GM23338 (cell line): ENCODE results near the gene CACNA2D3. TPM values are rescaled to one million over a fixed set of nuclear protein-coding genes. Genes with fewer than 3 reads are reported as not detected.

Experiments
- ATAC-seq: fragments of 200-7000 bp; cut with Tn5 transposase; 3 replicates; pipeline ENCODE4 v1.9.1; 2020
- DNase-seq: peaks from one replicate; pipeline ENCODE4 v3.0.0-alpha.2; 2015; ENCODE audit warnings: low spot score
- H2AFZ ChIP-seq: fragments of 200-600 bp; sonication (generic); 2 replicates; pipeline ENCODE4 v1.8.0; 2016; ENCODE audit warnings: antibody characterized with exemption, mild to moderate bottlenecking, moderate library complexity
- H3F3A ChIP-seq: fragments of 200-600 bp; sonication (generic); replicated peaks from 2 replicates; pipeline ENCODE4 v1.8.0; 2017; ENCODE audit warnings: antibody characterized with exemption, mixed run types, low read depth
- H3K27ac ChIP-seq: fragments of 200-600 bp; sonication (generic); 2 replicates; pipeline ENCODE4 v1.6.1; 2016; ENCODE audit warnings: low read depth
- H3K27me3 ChIP-seq: fragments of 200-600 bp; sonication (generic); 2 replicates; pipeline ENCODE4 v1.8.0; 2016; ENCODE audit warnings: mild to moderate bottlenecking, mixed run types, moderate library complexity; ENCODE audit not compliant: insufficient read depth
- H3K36me3 ChIP-seq: fragments of 200-600 bp; sonication (generic); 2 replicates; pipeline ENCODE4 v1.8.0; 2016; ENCODE audit warnings: mild to moderate bottlenecking; ENCODE audit not compliant: insufficient read depth
- H3K4me1 ChIP-seq: fragments of 200-600 bp; sonication (generic); 2 replicates; pipeline ENCODE4 v1.8.0; 2016; ENCODE audit warnings: mild to moderate bottlenecking, moderate library complexity; ENCODE audit not compliant: insufficient read depth
- H3K4me2 ChIP-seq: fragments of 200-600 bp; sonication (generic); 2 replicates; pipeline ENCODE4 v1.7.1; 2017; ENCODE audit warnings: mixed run types
- H3K4me3 ChIP-seq: fragments of 200-600 bp; sonication (generic); 2 replicates; pipeline ENCODE4 v1.6.1; 2016; ENCODE audit warnings: mixed run types
- H3K79me2 ChIP-seq: fragments of 200-600 bp; sonication (generic); replicated peaks from 2 replicates; pipeline ENCODE4 v1.8.0; 2017; ENCODE audit warnings: mild to moderate bottlenecking; ENCODE audit not compliant: insufficient read depth
- H3K9me2 ChIP-seq: fragments of 200-600 bp; sonication (generic); 2 replicates; pipeline ENCODE4 v1.8.0; 2017; ENCODE audit not compliant: insufficient read depth
- H4K20me1 ChIP-seq: fragments of 200-600 bp; sonication (generic); replicated peaks from 2 replicates; pipeline ENCODE4 v1.8.0; 2017; ENCODE audit warnings: mild to moderate bottlenecking; ENCODE audit not compliant: insufficient read depth
- H3K27ac Mint-ChIP-seq: 2 replicates; pipeline ENCODE4 v1.8.0; 2020; ENCODE audit warnings: inconsistent platforms, mild to moderate bottlenecking, moderate library complexity, mixed read lengths
- H3K27me3 Mint-ChIP-seq: 3 replicates; pipeline ENCODE4 v1.8.0; 2022; ENCODE audit warnings: low read depth, mild to moderate bottlenecking, moderate library complexity, mixed read lengths, inconsistent platforms; ENCODE audit not compliant: insufficient read depth, poor library complexity
- H3K36me3 Mint-ChIP-seq: 3 replicates; pipeline ENCODE4 v1.8.0; 2021; ENCODE audit warnings: low read depth, mild to moderate bottlenecking, inconsistent platforms, moderate library complexity, mixed read lengths
- H3K4me1 Mint-ChIP-seq: 3 replicates; pipeline ENCODE4 v1.8.0; 2020; ENCODE audit warnings: mild to moderate bottlenecking, inconsistent platforms, mixed read lengths
- H3K4me3 Mint-ChIP-seq: 3 replicates; pipeline ENCODE4 v1.8.0; 2021; ENCODE audit warnings: moderate library complexity, mild to moderate bottlenecking, inconsistent platforms, mixed read lengths
- H3K9me3 Mint-ChIP-seq: 3 replicates; pipeline ENCODE4 v1.8.0; 2020; ENCODE audit warnings: moderate library complexity, mild to moderate bottlenecking, inconsistent platforms, mixed read lengths
- CREB1 ChIP-seq: fragments of 250-450 bp; sonication (Bioruptor Pico); IDR thresholded peaks from 2 replicates; pipeline ENCODE4 v1.5.0; 2020; ENCODE audit warnings: low read depth, mild to moderate bottlenecking, moderate library complexity
- CTCF ChIP-seq, 2 experiments: fragments of 200-600 bp in 1 of 2; sonication (generic) in 1 of 2; conservative IDR thresholded peaks; 2 replicates each; pipeline versions ENCODE4 v1.5.1 to v1.6.1; 2016 to 2017; ENCODE audit warnings: antibody characterized with exemption in 2 of 2, low read depth in 2 of 2, mild to moderate bottlenecking in 2 of 2, moderate library complexity in 1 of 2
- EZH2 ChIP-seq: fragments of 200-600 bp; sonication (generic); IDR thresholded peaks from one replicate; pipeline ENCODE4 v1.8.0; 2017; ENCODE audit warnings: antibody characterized with exemption, mild to moderate bottlenecking, low read depth; ENCODE audit not compliant: unreplicated experiment
- EZH2phosphoT487 ChIP-seq: fragments of 200-600 bp; sonication (generic); IDR thresholded peaks from one replicate; pipeline ENCODE4 v1.8.1; 2018; ENCODE audit warnings: antibody characterized with exemption; ENCODE audit not compliant: unreplicated experiment
- JUNB ChIP-seq: IDR thresholded peaks from one replicate; pipeline ENCODE4 v1.6.1; 2016; ENCODE audit warnings: antibody characterized with exemption; ENCODE audit not compliant: unreplicated experiment
- NANOG ChIP-seq: IDR thresholded peaks from 2 replicates; pipeline ENCODE4 v1.6.1; 2016; ENCODE audit warnings: antibody characterized with exemption, borderline replicate concordance
- POLR2AphosphoS5 ChIP-seq: IDR thresholded peaks from 2 replicates; pipeline ENCODE4 v1.6.1; 2016; ENCODE audit warnings: antibody characterized with exemption, low read depth
- REST ChIP-seq: IDR thresholded peaks from one replicate; pipeline ENCODE4 v1.6.1; 2018; ENCODE audit warnings: antibody characterized with exemption; ENCODE audit not compliant: unreplicated experiment
- STAT1 ChIP-seq: IDR thresholded peaks from one replicate; pipeline ENCODE4 v1.6.1; 2016; ENCODE audit warnings: antibody characterized with exemption; ENCODE audit not compliant: unreplicated experiment
- ZNF114 ChIP-seq: fragments of 250-450 bp; sonication (Bioruptor Pico); IDR thresholded peaks from 2 replicates; pipeline ENCODE4 v1.5.0; 2020; ENCODE audit warnings: mild to moderate bottlenecking, moderate library complexity
- ZNF331 ChIP-seq: fragments of 250-450 bp; sonication (Bioruptor Pico); IDR thresholded peaks from 2 replicates; pipeline ENCODE4 v1.5.0; 2020; ENCODE audit warnings: low read depth, mild to moderate bottlenecking, moderate library complexity
- ZNF462 ChIP-seq: fragments of 250-450 bp; sonication (Bioruptor Pico); IDR thresholded peaks from 2 replicates; pipeline ENCODE4 v1.5.0; 2020; ENCODE audit warnings: mild to moderate bottlenecking, moderate library complexity
- polyA plus RNA-seq: library from polyadenylated mRNA; unstranded; fragments of >200 nt; fragmentation: Nextera tagmentation; extraction: Ambion mirVana; gene quantifications from 2 replicates; pipeline ENCODE4 v1.2.1, GENCODE V29; 2016
- total RNA-seq: library from RNA; depleted of rRNA; stranded (reverse); fragments of >200 nt; shearing (Covaris generic); gene quantifications from 2 replicates; pipeline ENCODE4 v1.2.3, GENCODE V29; 2014

The CACNA2D3 gene
- total and polyA plus RNA-seq, 2 experiments from 2014 or later, result 2.2 to 2.3 TPM

DNA sequence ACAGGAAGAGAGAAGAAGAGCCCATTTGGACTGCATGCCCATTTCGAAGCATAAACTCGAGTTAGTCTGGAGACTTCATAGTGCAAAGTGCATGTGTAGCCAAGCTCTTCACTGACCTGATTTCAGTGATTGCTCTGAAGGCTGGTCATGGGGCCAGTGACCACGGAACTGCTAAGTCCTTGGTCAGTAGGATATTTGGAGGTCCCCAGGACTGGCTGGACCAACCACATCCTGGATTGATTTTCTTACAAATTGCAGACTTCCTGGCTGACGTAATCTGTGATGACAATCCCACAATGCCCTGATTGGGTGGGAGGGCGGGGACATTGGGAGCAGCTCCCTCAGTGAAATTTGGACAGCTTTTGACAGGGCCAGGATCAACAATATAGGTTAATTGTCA, 233.4 kb downstream of the CACNA2D3 start:
- H3K4me1 Mint-ChIP-seq, result peaks cover 11% of the 10 kb centered on the region
- no peak overlapping the region for H3K27ac Mint-ChIP-seq
- H3K4me2 ChIP-seq, result no peak overlapping the region
- 0 out of 2 replicates have a peak, but pooled peaks cover 6% of the 10 kb centered on the region for H3K9me2 ChIP-seq
- ATAC-seq (no peak), DNase-seq (no peak)
- no peaks in the 10 kb centered on the region for H3F3A ChIP-seq
- no peaks in the 10 kb centered on the region for H3K27me3 ChIP-seq
- peaks cover 9% of the 10 kb centered on the region for H3K4me1 ChIP-seq
- no peaks in the 10 kb centered on the region for H3K36me3 Mint-ChIP-seq
- no peaks in the 10 kb centered on the region for H3K36me3 ChIP-seq
- no peaks in the 10 kb centered on the region for H3K79me2 ChIP-seq
- H4K20me1 ChIP-seq, result no peaks in the 10 kb centered on the region
- TF ChIP-seq EZH2phosphoT487, result no peak
- no peak for TF ChIP-seq NANOG
- TF ChIP-seq ZNF331, result no peak
- TF ChIP-seq CTCF (conservative IDR thresholded peaks at IDR 0.05; ENCODE audit: low read depth in 2 of 2), result no peak
- TF ChIP-seq CREB1, result no peak
- TF ChIP-seq REST, result no peak
- no peak for TF ChIP-seq JUNB
- no peak for TF ChIP-seq EZH2
- TF ChIP-seq POLR2AphosphoS5, result no peak
- no peak for TF ChIP-seq ZNF462 (CRISPR knock-in tag)
- TF ChIP-seq ZNF114, result no peak
- no peak for TF ChIP-seq STAT1
- H2AFZ ChIP-seq, result no peak overlapping the region
- no peak overlapping the region for H3K27ac ChIP-seq
- no peaks in the 10 kb centered on the region for H3K9me3 Mint-ChIP-seq
- no peak overlapping the region for H3K4me3 ChIP-seq
- H3K4me3 Mint-ChIP-seq, result no peak overlapping the region
- H3K27me3 Mint-ChIP-seq, result no peaks in the 10 kb centered on the region
